ENCODE results near the gene MMP1. TPM values are rescaled to one million over a fixed set of nuclear protein-coding genes. Genes with fewer than 3 reads are reported as not detected.

MMP1 gene
- total RNA-seq, 1 experiment from 2014 or later, result not detected

DNA sequence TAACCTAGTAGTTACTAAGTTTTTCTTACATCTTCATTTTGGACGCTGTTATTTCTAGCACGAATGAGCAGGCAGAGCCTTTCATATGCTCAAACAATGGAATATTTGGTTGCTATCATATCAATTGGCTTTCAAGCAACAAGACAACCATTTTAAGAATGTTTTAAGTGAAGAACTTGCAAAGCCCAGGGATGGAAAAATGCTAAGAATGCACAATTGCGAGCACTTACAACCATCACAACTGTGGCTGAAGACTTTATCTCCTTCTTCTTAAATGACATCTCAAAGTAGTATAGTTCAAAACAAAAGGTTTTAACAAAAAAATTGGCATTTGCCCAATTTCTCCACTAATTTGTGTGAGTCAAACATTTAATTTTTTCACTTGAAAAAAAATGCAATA, 8.3 kb upstream of the MMP1 start:
- no peak overlapping the region for H3K4me3 Mint-ChIP-seq
- WGBS (ENCODE audit: extremely low coverage, insufficient read length, low lambda C conversion rate), result no CpG with 5 or more reads among the region's 3 CpGs

More for the DNA sequence above, 8.3 kb upstream of the MMP1 start:
- H3K56ac ChIP-seq (ENCODE audit: insufficient read length, low read depth, low read length), result no peak overlapping the region
- H3K27ac ChIP-seq (ENCODE audit: insufficient read length, low read depth, low read length), result no peak overlapping the region
- H2AK5ac ChIP-seq (ENCODE audit: insufficient read length, low read length), result no peak overlapping the region
- no peak overlapping the region for H3K27ac Mint-ChIP-seq
- no peaks in the 10 kb centered on the region for H3K27me3 ChIP-seq (ENCODE audit: insufficient read depth, low read length)
- H3K79me1 ChIP-seq (ENCODE audit: insufficient read depth, low read depth, low read length, poor library complexity, severe bottlenecking), result no peaks in the 10 kb centered on the region
- H4K20me1 ChIP-seq (ENCODE audit: control insufficient read depth, insufficient read depth, insufficient read length), result no peaks in the 10 kb centered on the region
- H3K36me3 Mint-ChIP-seq (ENCODE audit: insufficient read depth in 1 of 3, low read depth in 3 of 3), result no peaks in the 10 kb centered on the region
- no peak overlapping the region for H2BK120ac ChIP-seq (ENCODE audit: low read depth, low read length, poor library complexity, severe bottlenecking)
- no peak overlapping the region for H3K23ac ChIP-seq (ENCODE audit: insufficient read length, low read depth, low read length)
- H3K27me3 Mint-ChIP-seq (ENCODE audit: low read depth), result no peaks in the 10 kb centered on the region; the same call in 1 of the 2 replicates
- no peak overlapping the region for H4K5ac ChIP-seq (ENCODE audit: insufficient read length, low read depth, low read length)
- H2BK20ac ChIP-seq (ENCODE audit: low read depth, low read length, poor library complexity, severe bottlenecking), result no peak overlapping the region
- no peak for DNase-seq
- H3K79me2 ChIP-seq (ENCODE audit: insufficient read depth, low read length), result no peaks in the 10 kb centered on the region
- H3K14ac ChIP-seq (ENCODE audit: insufficient read depth, low read length), result no peak overlapping the region
- no peak overlapping the region for H3K4ac ChIP-seq (ENCODE audit: low read depth, low read length)
- H3K9me3 Mint-ChIP-seq, result no peaks in the 10 kb centered on the region
- H3K18ac ChIP-seq (ENCODE audit: insufficient read length, low read depth, low read length), result no peak overlapping the region
- no peak overlapping the region for H4K91ac ChIP-seq (ENCODE audit: insufficient read length, low read depth, low read length)
- H3K4me1 ChIP-seq (ENCODE audit: insufficient read depth, low read length), result no peaks in the 10 kb centered on the region
- H3T11ph ChIP-seq (ENCODE audit: low read length), result no peak overlapping the region
- H2BK5ac ChIP-seq (ENCODE audit: insufficient read length, low read length), result no peak overlapping the region
- H3K9me3 ChIP-seq (ENCODE audit: control insufficient read depth, low read depth, low read length), result no peaks in the 10 kb centered on the region
- H2AFZ ChIP-seq (ENCODE audit: low read length), result no peak overlapping the region
- H2BK15ac ChIP-seq (ENCODE audit: low read depth, low read length), result no peak overlapping the region
- H4K8ac ChIP-seq (replicated peaks; ENCODE audit: insufficient read length, low read depth, low read length), result no peak overlapping the region
- H2BK12ac ChIP-seq (ENCODE audit: insufficient read length, low read depth, low read length), result no peak overlapping the region
- no peak overlapping the region for H3K4me2 ChIP-seq (ENCODE audit: insufficient read depth, insufficient read length, low read length)
- no peaks in the 10 kb centered on the region for H3K23me2 ChIP-seq (ENCODE audit: insufficient read length, low read depth, low read length, poor library complexity, severe bottlenecking)
- H3K4me1 Mint-ChIP-seq, result peaks cover 11 to 20% of the 10 kb centered on the region in 2 experiments
- no peak overlapping the region for H3K9ac ChIP-seq (ENCODE audit: extremely low read depth, insufficient read length, low read length)
- TF ChIP-seq, protein P1, sequence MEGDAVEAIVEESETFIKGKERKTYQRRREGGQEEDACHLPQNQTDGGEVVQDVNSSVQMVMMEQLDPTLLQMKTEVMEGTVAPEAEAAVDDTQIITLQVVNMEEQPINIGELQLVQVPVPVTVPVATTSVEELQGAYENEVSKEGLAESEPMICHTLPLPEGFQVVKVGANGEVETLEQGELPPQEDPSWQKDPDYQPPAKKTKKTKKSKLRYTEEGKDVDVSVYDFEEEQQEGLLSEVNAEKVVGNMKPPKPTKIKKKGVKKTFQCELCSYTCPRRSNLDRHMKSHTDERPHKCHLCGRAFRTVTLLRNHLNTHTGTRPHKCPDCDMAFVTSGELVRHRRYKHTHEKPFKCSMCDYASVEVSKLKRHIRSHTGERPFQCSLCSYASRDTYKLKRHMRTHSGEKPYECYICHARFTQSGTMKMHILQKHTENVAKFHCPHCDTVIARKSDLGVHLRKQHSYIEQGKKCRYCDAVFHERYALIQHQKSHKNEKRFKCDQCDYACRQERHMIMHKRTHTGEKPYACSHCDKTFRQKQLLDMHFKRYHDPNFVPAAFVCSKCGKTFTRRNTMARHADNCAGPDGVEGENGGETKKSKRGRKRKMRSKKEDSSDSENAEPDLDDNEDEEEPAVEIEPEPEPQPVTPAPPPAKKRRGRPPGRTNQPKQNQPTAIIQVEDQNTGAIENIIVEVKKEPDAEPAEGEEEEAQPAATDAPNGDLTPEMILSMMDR (conservative IDR thresholded peaks at IDR 0.05), result no peak
